ENCODE data around the gene LRRC70.

LRRC70 gene

GRCh38 chr5:62575066-62575465 lies 3.6 kb upstream of the LRRC70 start:
- DNase-seq, result no peak

DNA sequence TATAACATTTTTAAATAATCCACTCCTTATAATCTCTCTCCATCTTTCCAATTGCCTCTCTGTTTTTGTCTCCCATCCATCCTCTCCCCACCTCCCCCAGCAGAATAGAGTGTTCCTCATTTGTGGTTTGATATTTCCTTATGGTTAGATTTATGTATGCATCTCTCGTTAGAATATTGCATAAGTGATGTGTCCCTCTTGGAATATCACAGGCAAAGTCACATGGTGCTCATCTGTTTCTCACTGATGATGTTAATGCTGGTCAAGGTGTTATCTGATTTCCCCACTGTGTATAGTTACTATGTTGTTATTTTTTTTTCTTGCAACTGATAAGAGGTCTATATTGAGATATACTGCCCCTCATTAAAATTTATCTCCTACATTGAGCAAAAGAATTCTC lies 3.1 kb upstream of the LRRC70 start:
- no peak for DNase-seq

- DNase-seq, result peak in 1 of 2 experiments; percentile 21
Measured at GRCh38 chr5:62576570-62577170, 1.9 kb upstream of the LRRC70 start.

DNA sequence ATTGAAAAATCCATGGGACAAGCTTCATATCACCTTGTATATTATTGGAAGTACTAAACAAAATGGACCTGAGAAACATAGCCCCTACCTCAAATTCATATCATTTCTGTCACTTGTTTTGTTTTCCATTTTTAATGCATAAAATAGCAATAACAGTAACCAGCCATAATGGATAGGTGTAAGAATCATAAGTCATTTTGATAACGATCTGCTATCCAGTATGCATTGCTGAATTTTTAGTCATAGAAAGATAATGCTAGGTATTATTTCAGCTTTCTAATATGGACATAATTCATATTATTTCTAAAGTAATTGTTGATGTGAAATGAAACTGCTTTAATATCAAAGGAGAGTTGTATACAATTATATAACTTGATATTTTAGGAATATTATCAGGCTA lies 1.1 kb upstream of the LRRC70 start:
- DNase-seq, result no peak

GRCh38 chr5:62579761-62580160 lies 1.1 kb downstream of the LRRC70 start:
- DNase-seq, result no peak

DNA sequence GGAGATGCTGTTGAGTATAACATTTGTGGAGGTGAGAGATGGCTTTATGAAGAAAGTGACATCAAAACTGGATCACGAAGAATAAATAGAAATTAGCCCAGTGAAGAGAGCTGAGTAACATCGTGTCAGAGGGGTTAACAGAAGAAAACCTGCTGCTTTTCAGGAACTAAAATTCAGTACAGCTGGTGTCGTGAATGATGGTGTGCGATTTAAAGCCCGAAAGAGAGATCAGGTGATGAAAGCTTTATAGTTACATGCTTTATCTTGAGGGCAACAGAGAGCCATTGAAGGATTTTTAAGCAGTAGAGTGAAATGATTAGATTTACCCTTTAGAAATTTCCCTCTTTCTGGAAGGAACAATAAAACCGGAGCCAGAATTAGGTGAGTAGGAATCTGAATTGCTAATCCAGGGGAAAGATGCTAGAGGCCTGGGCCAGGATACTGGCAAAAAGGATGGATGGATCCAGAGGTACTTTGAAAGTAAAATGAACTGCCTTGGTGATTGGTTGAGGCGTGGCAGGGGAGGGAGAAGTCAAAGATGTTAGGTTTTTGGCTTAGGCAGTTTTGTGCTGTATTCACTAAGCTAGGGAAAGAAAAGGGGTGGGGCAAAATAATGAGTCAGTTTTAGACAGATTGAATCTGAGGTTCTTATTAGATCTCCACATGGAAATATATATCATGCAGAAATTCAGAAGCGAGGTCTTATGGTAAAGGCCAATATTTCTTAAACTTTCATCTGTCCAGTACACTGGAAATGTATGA lies 3.4 kb downstream of the LRRC70 start:
- DNase-seq, result no peak

DNA sequence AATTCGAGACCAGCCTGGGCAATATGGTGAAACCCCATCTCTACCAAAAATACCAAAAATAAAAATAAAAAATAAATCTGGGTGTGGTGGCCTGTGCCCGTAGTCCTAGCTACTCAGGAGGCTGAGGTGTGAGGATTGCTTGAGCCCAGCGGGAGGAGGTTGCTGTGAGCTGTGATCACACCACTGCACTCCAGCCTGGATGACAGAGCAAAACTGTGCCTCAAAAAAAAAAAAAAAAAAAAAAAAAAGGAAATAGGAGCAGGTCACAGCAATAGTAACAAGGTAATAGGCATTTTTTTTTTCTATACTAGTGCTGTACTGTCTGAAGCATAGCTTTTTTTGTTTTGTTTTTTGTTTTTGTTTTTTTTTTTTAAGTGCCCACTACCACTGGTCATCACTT lies 5.8 kb downstream of the LRRC70 start:
- no peak for DNase-seq

DNA sequence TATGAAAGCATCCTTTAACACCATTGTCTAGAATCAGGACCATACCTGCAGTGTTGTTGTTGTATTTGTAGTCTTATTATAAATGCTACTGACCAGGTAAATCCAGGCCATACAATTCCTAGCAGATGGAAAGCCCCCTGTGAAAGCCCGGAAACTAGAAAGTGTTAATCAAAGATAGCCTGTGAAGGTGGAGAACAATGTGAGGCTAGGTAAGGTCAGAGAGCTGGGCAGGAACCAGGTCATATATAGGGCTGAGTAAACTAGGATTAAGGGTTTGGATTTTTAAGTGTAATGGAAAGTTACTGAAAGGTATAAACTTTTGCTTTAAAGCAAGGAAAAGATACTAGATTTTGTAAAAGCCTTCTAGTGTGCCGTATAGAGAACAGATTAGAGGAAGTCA lies 6.7 kb downstream of the LRRC70 start:
- no peak for DNase-seq

- no peak for DNase-seq
Measured at GRCh38 chr5:62585751-62586150, 7.1 kb downstream of the LRRC70 start.

DNA sequence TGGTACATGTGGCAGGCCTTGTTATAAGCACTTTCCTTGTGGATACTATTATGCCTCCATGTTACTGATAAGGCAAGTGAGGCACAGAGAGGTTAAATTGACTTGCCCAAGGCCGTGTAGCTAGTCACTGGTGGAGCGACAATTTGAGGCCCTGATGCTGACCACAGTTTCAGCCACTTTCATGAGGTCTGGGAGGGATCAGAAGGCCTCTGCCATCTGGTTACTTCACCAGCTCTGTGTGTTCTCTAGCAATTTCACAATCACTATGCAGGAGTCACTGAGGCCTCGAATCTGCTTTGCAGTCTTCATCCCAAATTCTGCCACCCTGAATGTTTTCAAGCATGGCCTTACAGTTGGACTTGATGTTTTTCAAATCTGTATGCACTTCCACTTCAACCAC lies 9.1 kb downstream of the LRRC70 start:
- no peak for DNase-seq

- DNase-seq, result no peak
Measured at GRCh38 chr5:62588668-62589067, 10.0 kb downstream of the LRRC70 start.

DNA sequence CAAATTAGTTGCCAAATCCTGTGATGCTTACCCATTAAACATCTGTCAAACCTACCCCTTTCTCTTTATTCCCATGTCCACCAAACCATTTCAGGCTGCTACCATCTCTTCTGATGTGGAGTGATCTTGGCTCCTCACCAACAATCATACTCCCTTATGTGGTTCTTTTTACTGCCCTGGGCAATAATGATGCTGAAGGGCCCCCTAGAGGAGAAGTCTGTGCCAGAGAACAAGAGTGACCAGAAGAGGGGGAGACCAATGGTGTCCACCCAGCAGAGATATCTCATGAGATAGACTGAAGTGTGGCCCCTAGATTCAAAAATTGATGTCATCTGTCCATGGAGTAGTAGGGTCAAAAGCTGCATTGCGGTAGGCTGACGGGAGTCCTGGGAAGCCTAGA lies 10.9 kb downstream of the LRRC70 start:
- no peak for DNase-seq

GRCh38 chr5:62590387-62590786 lies 11.8 kb downstream of the LRRC70 start:
- DNase-seq, result no peak

GRCh38 chr5:62592558-62592957 lies 13.9 kb downstream of the LRRC70 start:
- DNase-seq, result no peak

GRCh38 chr5:62593331-62593730 lies 14.7 kb downstream of the LRRC70 start:
- DNase-seq, result no peak

- no peak for DNase-seq
Measured at GRCh38 chr5:62594364-62594984, 15.9 kb downstream of the LRRC70 start.

DNA sequence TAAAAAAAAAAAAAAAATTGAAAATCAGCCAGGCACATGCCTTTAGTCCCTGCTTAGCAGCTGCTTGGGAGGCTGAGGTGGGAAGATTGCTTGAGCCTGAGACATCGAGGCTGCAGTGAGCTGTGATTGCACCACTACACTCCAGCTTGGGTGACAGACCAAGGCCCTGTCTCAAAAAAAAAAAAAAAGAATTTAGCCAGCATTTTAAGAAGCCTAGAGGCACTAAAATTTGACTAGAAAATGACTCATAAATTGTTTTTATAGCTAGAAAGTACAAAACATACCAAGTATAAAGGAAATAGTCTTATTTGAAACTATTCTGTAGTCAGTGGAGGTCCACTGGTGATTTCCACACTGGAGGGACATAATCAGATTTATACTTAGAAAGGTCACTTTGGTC lies 17.5 kb downstream of the LRRC70 start:
- DNase-seq, result no peak

DNA sequence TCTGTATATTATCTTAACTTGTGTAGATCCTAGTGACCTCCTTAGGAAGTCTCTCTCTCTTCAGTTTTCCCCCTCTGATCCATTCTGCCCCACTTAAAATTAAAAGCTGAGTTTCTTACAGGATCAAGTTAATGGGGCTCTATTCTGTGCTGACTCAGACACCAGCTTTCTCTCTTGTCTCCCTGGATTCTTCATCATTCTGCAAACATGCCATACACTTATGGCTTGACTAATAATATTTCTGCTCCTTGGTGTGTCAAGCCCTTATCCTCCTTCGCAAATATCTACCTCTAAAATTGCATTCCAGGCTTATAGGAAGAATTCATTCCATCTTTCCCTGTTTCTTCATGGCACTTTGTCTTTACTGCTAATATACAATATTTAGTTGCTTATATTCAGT lies 18.1 kb downstream of the LRRC70 start:
- no peak for DNase-seq

- DNase-seq, result no peak
Measured at GRCh38 chr5:62597314-62597713, 18.7 kb downstream of the LRRC70 start.

- DNase-seq, result no peak
Measured at GRCh38 chr5:62600560-62601252, 22.1 kb downstream of the LRRC70 start.

DNA sequence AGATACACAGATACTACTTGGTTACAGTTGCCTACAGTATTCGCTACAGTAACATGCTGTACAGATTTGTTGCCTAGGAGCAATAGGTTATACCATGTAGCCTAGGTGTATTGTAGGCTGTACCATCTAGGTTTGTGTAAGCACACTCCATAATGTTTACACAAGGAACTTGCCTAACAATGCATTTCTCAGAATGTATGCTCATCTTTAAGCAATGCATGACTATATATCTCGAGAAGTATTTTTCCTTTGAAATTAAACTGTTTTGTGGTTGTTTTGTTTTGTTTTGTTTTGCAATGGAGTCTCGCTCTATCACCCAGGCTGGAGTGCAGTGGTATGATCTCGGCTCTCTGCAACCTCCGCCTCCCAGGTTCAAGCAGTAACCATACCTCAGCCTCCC lies 25.3 kb downstream of the LRRC70 start:
- no peak for DNase-seq

GRCh38 chr5:62605638-62606037 lies 27.0 kb downstream of the LRRC70 start:
- DNase-seq, result no peak

GRCh38 chr5:62606878-62607277 lies 28.3 kb downstream of the LRRC70 start:
- DNase-seq, result no peak

DNA sequence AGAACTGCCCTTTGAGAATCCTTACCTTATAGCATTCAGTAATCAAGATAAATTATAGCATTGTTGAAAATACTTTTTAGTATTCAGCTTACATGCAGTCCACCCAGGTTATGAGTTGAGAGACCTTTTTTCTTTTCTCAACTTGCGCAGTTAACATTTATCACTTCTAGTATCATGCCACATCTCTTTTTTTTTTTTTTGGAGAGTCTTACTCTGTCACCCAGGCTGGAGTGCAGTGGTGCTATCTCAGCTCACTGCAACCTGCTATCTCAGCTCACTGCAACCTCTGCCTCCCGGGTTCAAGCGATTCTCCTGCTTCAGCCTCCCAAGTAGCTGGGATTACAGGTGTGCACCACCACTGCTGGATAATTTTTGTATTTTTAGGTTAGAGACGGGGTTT lies 29.0 kb downstream of the LRRC70 start:
- no peak for DNase-seq

Data from activated T-cell treated with anti-CD3 and anti-CD28 coated beads, Interleukin-2, amount 50 U/mL, for 48 hours (primary cell).